ENCODE measurements around the gene B4GALT4.

The B4GALT4 gene

DNA sequence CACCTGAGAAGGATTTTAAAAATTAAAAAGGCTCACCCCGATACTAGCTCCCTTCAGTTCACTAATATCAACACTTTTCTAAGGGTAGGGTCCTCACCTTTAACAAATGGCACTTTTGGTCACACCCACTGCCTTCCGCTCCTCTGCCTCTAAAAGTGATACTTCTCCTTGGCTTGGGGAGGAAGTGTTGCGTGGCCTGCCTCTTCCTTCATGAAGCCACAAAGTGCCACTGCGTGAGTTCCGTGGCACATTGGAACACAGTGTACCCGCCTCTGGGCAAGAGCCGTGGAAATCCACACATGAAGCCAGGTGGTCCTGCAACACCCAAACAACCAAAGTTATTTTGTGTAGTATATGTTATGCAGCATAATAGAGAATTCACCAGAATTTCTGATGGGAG, 3.9 kb downstream of the B4GALT4 start:
- DNase-seq: no peak

DNA sequence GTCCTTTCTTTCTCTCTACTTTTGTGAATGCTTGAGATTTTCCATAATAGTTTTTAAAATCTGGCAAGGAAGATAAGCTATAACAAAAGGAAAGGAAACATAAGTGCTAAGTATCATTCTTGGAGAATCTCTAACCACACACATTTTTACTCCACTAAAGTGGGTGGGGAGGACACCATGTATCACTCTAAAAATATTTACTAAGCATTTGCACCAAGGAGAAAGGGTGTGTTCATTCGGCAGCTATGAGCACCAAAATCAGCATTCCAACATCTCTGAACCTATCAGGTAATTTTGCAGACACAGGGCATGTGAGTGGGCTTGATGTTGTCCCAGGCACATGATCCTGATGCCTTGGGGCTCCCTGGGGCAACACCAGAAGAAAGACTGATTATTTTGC, 5.5 kb downstream of the B4GALT4 start:
- DNase-seq: no peak

DNA sequence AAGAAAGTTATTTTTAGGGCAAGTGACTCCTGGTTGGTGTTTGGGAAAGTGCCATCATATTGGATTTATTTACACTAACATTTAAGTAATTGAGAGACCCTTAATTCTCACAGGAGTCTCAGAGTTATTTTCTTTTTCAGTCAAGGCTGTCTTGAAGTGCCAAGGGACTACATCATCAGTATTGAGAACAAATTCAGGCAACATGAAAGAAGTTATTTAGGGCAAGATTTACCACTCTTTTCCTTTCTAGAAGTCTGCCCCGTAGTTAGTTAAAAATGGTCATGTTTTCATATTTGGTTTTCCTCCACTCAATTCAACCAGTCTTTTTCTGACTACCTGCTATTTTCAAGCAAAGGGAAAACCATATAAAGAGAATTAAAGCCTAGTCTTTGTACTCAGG, 6.1 kb downstream of the B4GALT4 start:
- no peak for DNase-seq

- DNase-seq: no peak
Measured at GRCh38 chr3:119230745-119231144, 9.9 kb downstream of the B4GALT4 start.

DNA sequence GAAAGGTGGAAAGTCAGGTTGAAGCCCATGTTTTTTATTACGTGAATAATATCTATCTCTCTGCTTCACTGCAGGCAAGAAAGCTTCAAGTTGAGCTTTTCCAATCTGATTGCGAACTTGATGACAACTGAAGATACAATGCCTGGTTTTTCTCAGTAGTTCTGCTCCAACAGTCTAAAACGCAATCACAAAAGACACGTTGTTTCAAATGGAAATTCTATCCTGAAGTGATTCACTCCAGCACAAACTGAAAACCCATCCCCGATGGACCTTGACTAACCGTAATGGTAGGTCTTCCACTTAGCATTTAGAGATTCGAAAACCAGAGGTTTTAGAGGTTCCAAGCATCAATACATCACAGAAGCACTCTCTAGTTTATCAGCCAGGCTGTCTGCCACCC, 10.6 kb downstream of the B4GALT4 start:
- DNase-seq: no peak

DNA sequence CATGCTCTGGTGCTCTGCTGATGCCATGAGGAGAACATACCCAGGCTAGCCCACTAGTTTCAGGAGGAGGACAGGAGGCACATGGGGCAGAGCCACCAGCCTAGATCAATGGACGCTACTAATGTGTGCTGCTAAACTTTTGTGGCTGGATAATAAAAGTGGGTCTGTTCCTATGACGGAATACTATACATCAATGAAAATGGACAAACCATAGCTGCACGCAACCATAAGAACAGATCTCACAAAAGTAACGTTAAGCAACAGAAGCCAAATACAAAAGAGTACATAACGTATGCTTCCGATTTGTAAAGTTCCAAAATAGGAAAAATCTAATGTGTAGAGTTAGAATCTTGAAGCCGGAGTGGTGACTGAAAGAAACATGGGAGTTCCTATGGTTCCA, 11.5 kb downstream of the B4GALT4 start:
- no peak for DNase-seq

GRCh38 chr3:119228373-119229145, 12.1 kb downstream of the B4GALT4 start:
- no peak for DNase-seq

GRCh38 chr3:119227070-119227850, 13.4 kb downstream of the B4GALT4 start:
- DNase-seq: no peak

DNA sequence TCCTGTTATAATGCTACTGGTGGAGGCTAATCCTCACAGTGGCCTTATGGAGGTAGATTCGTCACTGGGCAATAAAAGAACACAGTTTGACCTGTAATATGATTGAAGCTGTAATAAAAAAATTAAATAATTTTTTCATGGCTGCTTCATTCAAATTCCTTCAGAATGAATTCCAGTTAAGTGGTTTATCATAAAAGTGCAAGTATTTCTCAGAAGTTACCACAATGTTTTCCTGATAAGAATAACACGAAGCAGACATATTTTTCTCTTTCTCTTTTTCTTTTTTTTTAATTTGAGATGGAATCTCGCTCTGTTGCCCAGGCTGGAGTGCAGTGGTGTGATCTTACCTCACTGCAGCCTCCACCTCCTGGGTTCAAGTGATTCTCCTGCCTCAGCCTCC, 15.6 kb downstream of the B4GALT4 start:
- DNase-seq: no peak

- no peak for DNase-seq
Measured at GRCh38 chr3:119223511-119223910, 17.2 kb downstream of the B4GALT4 start.

GRCh38 chr3:119222391-119222790, 18.3 kb downstream of the B4GALT4 start:
- no peak for DNase-seq

GRCh38 chr3:119221779-119222320, 18.8 kb downstream of the B4GALT4 start:
- no peak for DNase-seq

DNA sequence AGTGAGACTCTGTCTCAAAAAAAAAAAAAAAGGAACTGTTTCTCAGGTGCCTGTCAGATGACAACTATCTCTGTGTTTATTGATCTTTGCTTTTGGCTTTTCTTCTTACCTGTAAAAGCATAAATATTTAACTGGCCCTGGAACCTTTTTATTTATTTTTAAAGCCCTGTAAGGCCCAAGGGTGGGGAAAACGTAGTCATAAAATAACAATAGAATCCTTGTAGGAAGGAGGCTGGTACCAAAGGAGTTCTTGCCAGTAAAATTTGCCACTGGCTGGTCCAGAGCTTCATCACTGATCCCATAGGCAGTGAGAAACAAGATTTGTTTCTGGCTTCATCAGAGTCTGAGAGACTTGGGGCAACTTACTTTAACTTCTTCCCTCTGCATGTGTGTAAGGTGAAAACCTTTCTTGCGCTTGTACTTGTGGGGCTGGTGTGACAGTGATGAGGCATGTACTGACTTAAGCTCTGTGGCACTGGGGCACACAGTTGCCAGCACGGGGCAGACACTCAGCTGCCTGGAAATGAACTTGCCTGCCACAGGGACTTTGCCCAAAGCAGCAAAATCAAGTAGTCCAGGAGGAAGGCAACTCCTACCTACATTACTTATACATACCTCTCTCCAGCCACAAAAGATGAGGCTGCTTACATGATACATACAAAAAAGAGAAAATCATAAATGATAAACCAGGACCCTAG, 19.6 kb downstream of the B4GALT4 start:
- no peak for DNase-seq

GRCh38 chr3:119220198-119220597, 20.5 kb downstream of the B4GALT4 start:
- no peak for DNase-seq

DNA sequence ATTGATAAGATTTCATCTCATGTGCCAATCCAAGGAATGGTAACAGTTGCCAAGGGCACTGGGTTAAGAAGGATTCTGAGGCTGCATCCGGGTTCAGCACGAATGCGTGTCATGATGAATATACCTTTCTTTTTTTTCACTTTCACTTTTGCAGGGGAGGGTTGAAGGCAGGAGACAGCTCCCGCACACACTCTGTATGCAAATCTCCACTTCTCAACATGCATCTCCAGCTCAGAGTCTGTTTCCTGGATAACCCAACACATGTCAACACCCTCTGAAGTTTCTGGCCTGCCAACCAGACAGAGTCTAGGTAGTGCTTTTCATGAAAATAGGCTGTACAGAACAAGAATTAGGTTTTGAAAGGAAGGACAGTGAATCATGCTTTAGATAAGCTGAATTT, 21.6 kb downstream of the B4GALT4 start:
- peak; percentile 8 for DNase-seq

- no peak for DNase-seq
Measured at GRCh38 chr3:119211803-119212202, 28.9 kb downstream of the B4GALT4 start.

DNA sequence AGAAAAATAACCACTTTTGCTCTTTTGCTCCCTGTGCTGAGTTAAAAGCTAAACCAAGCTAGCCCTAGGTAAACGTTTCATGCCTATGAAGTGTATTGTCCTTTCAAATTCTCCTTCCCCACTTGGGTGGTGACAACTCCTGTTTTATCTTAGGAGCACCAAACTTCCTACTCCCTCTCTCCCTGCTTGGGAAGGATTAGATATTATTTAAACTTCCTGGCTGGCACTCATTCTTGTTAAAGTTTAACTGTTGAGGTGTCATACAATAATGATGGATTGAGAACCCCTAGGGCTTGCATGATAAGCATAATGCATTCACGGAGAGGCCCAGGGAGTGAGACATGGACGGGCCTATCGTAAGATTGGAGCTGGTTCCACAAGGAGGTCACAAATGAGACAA, 29.5 kb downstream of the B4GALT4 start:
- DNase-seq: no peak

DNA sequence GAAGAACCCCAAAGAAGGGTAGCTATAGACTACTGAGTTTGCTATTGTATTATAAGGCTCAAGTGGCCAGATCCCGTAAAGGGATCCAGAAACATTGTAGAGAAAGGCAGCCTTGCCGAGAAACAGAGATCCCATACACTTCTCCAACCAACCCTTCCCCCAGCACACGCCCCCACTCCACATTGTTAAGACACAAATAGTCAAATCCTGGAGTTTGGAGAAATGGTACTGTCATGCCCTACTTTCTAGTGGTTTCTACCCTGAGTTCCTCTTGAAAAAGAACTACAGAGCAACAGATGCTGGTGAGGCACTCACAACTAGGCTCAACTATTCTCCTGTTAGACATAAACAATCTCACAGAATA, 33.2 kb downstream of the B4GALT4 start:
- no peak for DNase-seq

DNA sequence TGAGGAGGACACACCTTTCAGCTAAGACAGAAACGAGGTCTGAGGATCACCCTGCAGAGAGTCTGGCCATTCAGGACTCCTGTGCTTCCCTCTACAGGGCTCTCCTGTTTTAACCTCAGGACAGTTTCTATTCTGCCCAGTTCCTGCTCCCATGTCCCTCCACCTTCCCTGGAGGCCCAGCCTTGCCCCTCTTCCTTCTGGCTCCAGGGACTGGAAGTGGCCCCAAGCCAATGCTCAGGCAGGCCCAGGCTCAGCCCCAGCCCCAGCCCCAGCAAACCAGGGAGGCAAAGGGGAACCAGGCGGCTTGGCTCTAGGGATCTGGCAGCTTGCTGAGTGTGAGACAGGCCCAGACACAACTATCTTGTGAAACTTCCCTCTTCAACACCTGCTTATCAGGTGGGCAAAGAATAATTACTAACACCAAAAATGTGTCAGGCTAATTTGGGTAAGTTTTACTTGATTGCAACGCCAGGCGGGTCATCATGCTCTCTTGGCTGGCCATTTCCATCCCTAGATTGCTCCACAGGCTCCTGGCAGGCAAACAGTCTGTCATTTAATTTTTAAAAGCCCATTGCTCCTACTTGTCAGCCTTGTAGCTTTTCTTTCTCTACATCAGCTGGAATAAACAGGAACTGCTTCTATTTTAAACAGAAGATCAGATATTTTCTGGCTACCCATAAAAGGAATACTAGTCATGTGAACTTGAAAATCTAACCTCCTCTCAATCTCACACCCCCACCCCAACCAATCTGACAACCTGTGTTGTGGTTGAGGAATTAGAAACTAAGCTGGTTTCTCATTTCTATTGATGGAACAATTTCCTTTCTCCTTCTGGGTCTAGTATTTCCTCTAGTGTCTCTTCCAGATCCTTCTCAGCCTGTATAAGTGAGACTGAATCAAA, 33.8 kb downstream of the B4GALT4 start:
- DNase-seq: no peak

- no peak for DNase-seq
Measured at GRCh38 chr3:119205685-119206084, 35.0 kb downstream of the B4GALT4 start.

DNA sequence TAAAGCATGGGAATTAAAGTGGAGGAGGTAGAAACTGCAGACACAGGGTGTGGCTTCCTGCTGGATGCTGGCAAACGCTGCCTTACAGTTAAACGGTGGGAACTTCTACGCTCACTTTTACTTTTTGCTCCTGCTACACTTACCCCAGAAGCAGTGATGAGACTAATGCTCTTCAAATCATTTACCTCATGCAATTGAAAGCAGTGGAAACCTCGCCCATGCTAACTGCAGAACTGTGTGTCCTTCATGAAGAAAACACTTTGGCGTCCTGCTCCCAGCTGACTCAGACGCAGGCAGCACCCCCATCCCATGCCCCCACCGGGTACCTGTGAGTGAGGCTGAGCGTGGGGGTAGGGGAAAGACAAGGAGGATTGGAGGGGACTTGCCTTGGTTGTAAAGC, 35.5 kb downstream of the B4GALT4 start:
- DNase-seq: no peak

DNA sequence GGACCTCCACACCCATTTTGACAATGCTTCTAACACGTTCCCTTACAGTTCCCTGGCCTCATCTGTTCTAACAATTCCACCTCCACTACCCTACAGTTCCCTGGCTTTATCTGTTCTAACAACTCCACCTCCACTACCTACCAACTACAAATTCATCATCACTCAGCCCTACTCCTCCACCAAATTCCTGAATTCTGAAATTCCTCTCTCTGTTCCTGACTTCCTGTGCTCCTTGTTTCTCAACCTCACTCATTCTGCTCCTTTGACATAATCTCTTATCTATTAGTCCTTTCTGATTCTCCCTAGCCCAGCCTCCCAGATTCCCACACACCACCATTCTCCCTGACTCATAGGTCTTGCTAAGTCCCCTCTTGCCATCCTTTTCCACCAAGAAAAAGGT, 44.8 kb downstream of the B4GALT4 start:
- no peak for DNase-seq

DNA sequence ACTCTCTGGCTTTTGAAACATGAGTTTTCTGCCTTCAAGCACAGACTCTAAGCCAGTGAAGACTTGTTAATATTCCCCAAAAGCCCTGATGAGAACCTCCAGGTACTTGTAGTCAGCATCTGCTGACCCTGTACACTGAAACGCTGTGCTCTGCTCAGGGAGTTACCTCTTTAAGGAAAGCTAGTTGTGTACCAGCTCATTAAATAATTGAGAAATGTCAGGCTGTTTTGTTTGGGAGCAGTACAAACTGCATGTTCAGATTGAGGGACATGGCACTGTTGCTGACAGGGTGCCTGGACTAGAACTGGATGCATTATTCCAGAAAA, 45.6 kb downstream of the B4GALT4 start:
- DNase-seq: no peak
